ENCODE data around the gene PRKD1.

The PRKD1 gene

GRCh38 chr14:29529418-29529817 is 398.2 kb downstream of the PRKD1 start:
- H3K4me3 ChIP-seq (ENCODE audit: low read depth, low read length) = no peak overlapping the region
- TF ChIP-seq CTCF (conservative IDR thresholded peaks at IDR 0.05; ENCODE audit: low read depth, low read length) = peak; percentile 68
- DNase-seq (ENCODE audit: low read depth) = peak; percentile 33

- DNase-seq (ENCODE audit: low read depth) = peak; percentile 19
- no peak overlapping the region for H3K4me3 ChIP-seq (ENCODE audit: low read depth, low read length)
- no peak for TF ChIP-seq CTCF (conservative IDR thresholded peaks at IDR 0.05; ENCODE audit: low read depth, low read length)
Observed at GRCh38 chr14:29528889-29529288, 398.8 kb downstream of the PRKD1 start.

- no peak for DNase-seq (ENCODE audit: low read depth)
Observed at GRCh38 chr14:29527286-29527685, 400.4 kb downstream of the PRKD1 start.

More at GRCh38 chr14:29527286-29527685, 400.4 kb downstream of the PRKD1 start:
- TF ChIP-seq CTCF (conservative IDR thresholded peaks at IDR 0.05; ENCODE audit: low read depth, low read length) = no peak
- H3K4me3 ChIP-seq (ENCODE audit: low read depth, low read length) = no peak overlapping the region
